HUES48 (cell line): ENCODE measurements around the gene DPAGT1.
"Not testable (repeated sequence)": the region's sequence is repeated elsewhere in the genome, so short reads cannot be mapped to it uniquely, and the experiment has no call there.

Source experiments
- H3K27ac ChIP-seq: one replicate; pipeline ENCODE4 v1.7.0; 2013; ENCODE audit warnings: low read depth, low read length, inconsistent platforms
- H3K27me3 ChIP-seq: 2 replicates; pipeline ENCODE4 v1.6.1; 2013; ENCODE audit warnings: mild to moderate bottlenecking, low read length; ENCODE audit not compliant: control insufficient read depth, insufficient read depth
- H3K36me3 ChIP-seq: 2 replicates; pipeline ENCODE4 v1.6.1; 2013; ENCODE audit warnings: low read length; ENCODE audit not compliant: control insufficient read depth, insufficient read depth
- H3K4me1 ChIP-seq: 2 replicates; pipeline ENCODE4 v1.6.1; 2013; ENCODE audit warnings: mild to moderate bottlenecking, low read length; ENCODE audit not compliant: control insufficient read depth, insufficient read depth
- H3K4me3 ChIP-seq: 2 replicates; pipeline ENCODE4 v1.5.1; 2013; ENCODE audit warnings: mild to moderate bottlenecking, low read depth, low read length
- H3K9ac ChIP-seq: 2 replicates; pipeline ENCODE4 v1.6.1; 2013; ENCODE audit warnings: mild to moderate bottlenecking, low read depth, low read length, moderate library complexity
- H3K9me3 ChIP-seq: 2 replicates; pipeline ENCODE4 v1.6.1; 2013; ENCODE audit warnings: low read length; ENCODE audit not compliant: control insufficient read depth, insufficient read depth

DPAGT1 gene

GRCh38 chr11:119078675-119079420 lies 22.8 kb downstream of the DPAGT1 start:
- no peaks in the 10 kb centered on the region for H3K27me3 ChIP-seq
- no peak overlapping the region for H3K4me3 ChIP-seq
- no peak overlapping the region for H3K9ac ChIP-seq
- no peaks in the 10 kb centered on the region for H3K4me1 ChIP-seq
- peaks cover 67% of the 10 kb centered on the region for H3K36me3 ChIP-seq
- H3K27ac ChIP-seq = no peak overlapping the region
- H3K9me3 ChIP-seq = no peaks in the 10 kb centered on the region

GRCh38 chr11:119077839-119078238 lies 23.8 kb downstream of the DPAGT1 start:
- H3K36me3 ChIP-seq = peaks cover 77% of the 10 kb centered on the region
- H3K27ac ChIP-seq = no peak overlapping the region

GRCh38 chr11:119067371-119068222 lies 34.1 kb downstream of the DPAGT1 start, which contains the start of gene VPS11:
Gene VPS11, plus strand, starts transcription at chr11:119067818. Its CDS starts 6 bp downstream, at chr11:119067824.
- Histone ChIP-seq H3K9me3 (no peaks in the 10 kb centered on the region), H3K27ac (peak within 1 kb of the TSS; percentile 82), H3K36me3 (peaks cover 26% of the 10 kb centered on the region), H3K27me3 (no peaks in the 10 kb centered on the region), H3K9ac (peak within 1 kb of the TSS; percentile 80), H3K4me1 (no peaks in the 10 kb centered on the region), H3K4me3 (peak within 1 kb of the TSS; percentile 94)

More at GRCh38 chr11:119077839-119078238, 23.8 kb downstream of the DPAGT1 start:
- no peaks in the 10 kb centered on the region for H3K27me3 ChIP-seq
- H3K4me1 ChIP-seq = no peaks in the 10 kb centered on the region
- no peak overlapping the region for H3K4me3 ChIP-seq
- H3K9me3 ChIP-seq = no peaks in the 10 kb centered on the region
- H3K9ac ChIP-seq = no peak overlapping the region

GRCh38 chr11:119065369-119065768 lies 36.3 kb downstream of the DPAGT1 start:
- Histone ChIP-seq H3K9ac (no peak overlapping the region), H3K36me3 (peaks cover 9% of the 10 kb centered on the region; the same call in 1 of the 2 replicates), H3K9me3 (no peaks in the 10 kb centered on the region), H3K27me3 (no peaks in the 10 kb centered on the region), H3K4me3 (no peak overlapping the region), H3K4me1 (no peaks in the 10 kb centered on the region), H3K27ac (no peak overlapping the region)

GRCh38 chr11:119062779-119063178 lies 38.9 kb downstream of the DPAGT1 start:
- Histone ChIP-seq H3K9ac (no peak overlapping the region), H3K27ac (no peak overlapping the region), H3K9me3 (no peaks in the 10 kb centered on the region), H3K36me3 (no peaks in the 10 kb centered on the region), H3K4me1 (no peaks in the 10 kb centered on the region), H3K27me3 (no peaks in the 10 kb centered on the region), H3K4me3 (no peak overlapping the region)

- Histone ChIP-seq H3K36me3 (no peaks in the 10 kb centered on the region), H3K27me3 (no peaks in the 10 kb centered on the region), H3K4me3 (no peak overlapping the region), H3K9me3 (no peaks in the 10 kb centered on the region), H3K27ac (no peak overlapping the region), H3K4me1 (no peaks in the 10 kb centered on the region), H3K9ac (no peak overlapping the region)
These were observed 40.4 kb downstream of the DPAGT1 start for GRCh38 chr11:119061256-119061655.

GRCh38 chr11:119059128-119059527 lies 42.5 kb downstream of the DPAGT1 start:
- H3K9me3 ChIP-seq, H3K4me3 ChIP-seq, H3K4me1 ChIP-seq, H3K27ac ChIP-seq, H3K9ac ChIP-seq, H3K27me3 ChIP-seq: not testable (repeated sequence)
- peaks cover 16% of the 10 kb centered on the region for H3K36me3 ChIP-seq

- peak within 1 kb of the TSS; percentile 87 for H3K9ac ChIP-seq
- peak within 1 kb of the TSS; percentile 98 for H3K4me3 ChIP-seq
- no peaks in the 10 kb centered on the region for H3K27me3 ChIP-seq
- no peaks in the 10 kb centered on the region for H3K9me3 ChIP-seq
- peak within 1 kb of the TSS; percentile 95 for H3K27ac ChIP-seq
- peaks cover 36% of the 10 kb centered on the region for H3K36me3 ChIP-seq
- H3K4me1 ChIP-seq = no peaks in the 10 kb centered on the region
These were observed 44.5 kb downstream of the DPAGT1 start, which contains the start of gene HYOU1 for GRCh38 chr11:119057000-119057769. Gene HYOU1, minus strand, starts transcription at chr11:119057205. Its CDS starts 1,045 bp downstream, at chr11:119056160.

GRCh38 chr11:119056421-119056999 lies 45.1 kb downstream of the DPAGT1 start:
- Histone ChIP-seq H3K27ac (peak overlapping the region; percentile 95), H3K9ac (peak overlapping the region; percentile 87), H3K36me3 (peaks cover 42% of the 10 kb centered on the region), H3K9me3 (no peaks in the 10 kb centered on the region), H3K4me3 (peak overlapping the region; percentile 96), H3K27me3 (no peaks in the 10 kb centered on the region), H3K4me1 (no peaks in the 10 kb centered on the region)

GRCh38 chr11:119055901-119056300 lies 45.8 kb downstream of the DPAGT1 start:
- peaks cover 48% of the 10 kb centered on the region for H3K36me3 ChIP-seq

More at GRCh38 chr11:119055901-119056300, 45.8 kb downstream of the DPAGT1 start:
- Histone ChIP-seq H3K4me3 (peak overlapping the region; percentile 96), H3K9ac (peak overlapping the region; percentile 87; the same call in 1 of the 2 replicates), H3K27ac (peak overlapping the region; percentile 95), H3K27me3 (no peaks in the 10 kb centered on the region), H3K9me3 (no peaks in the 10 kb centered on the region), H3K4me1 (no peaks in the 10 kb centered on the region)
